ENCODE measurements around the gene ANAPC1. TPM values are rescaled to one million over a fixed set of nuclear protein-coding genes. Genes with fewer than 3 reads are reported as not detected.
A peak's percentile ranks its signal among the peaks of the same experiment; 100 is the strongest.

ANAPC1 gene
- total and polyA plus RNA-seq, 10 of the 15 experiments (the other 5 are each of a cell fraction or from before 2014, with no cell fraction given) = 10.0 to 108 (median 53.6) TPM

- no peak for TF ChIP-seq PRDM15 (CRISPR knock-in tag; IDR thresholded peaks at IDR 0.05)
- no peak for TF ChIP-seq BCL11A (IDR thresholded peaks at IDR 0.05; ENCODE audit: low read depth, low read length)
- TF ChIP-seq SMAD5 (IDR thresholded peaks at IDR 0.05; ENCODE audit: low read depth) = no peak
- no peak for TF ChIP-seq SREBF1 (IDR thresholded peaks at IDR 0.05; ENCODE audit: low read length)
- TF ChIP-seq EP300 (IDR thresholded peaks at IDR 0.05; ENCODE audit: borderline replicate concordance in 1 of 2, control insufficient read depth in 1 of 2, low read depth in 2 of 2, low read length in 2 of 2) = no peak
- TF ChIP-seq MEF2B (IDR thresholded peaks at IDR 0.05; ENCODE audit: partially characterized antibody, poor library complexity, severe bottlenecking) = no peak
- TF ChIP-seq CHD4 (IDR thresholded peaks at IDR 0.05) = no peak
- no peak for TF ChIP-seq GABPA (IDR thresholded peaks at IDR 0.05; ENCODE audit: low read depth)
- TF ChIP-seq IKZF1 (conservative IDR thresholded peaks at IDR 0.05) = peak; percentile 65
- TF ChIP-seq HDAC2 (IDR thresholded peaks at IDR 0.05) = no peak
- no peak for TF ChIP-seq POLR2A (IDR thresholded peaks at IDR 0.05; ENCODE audit: low read depth, low read length)
- TF ChIP-seq SMARCA5 (IDR thresholded peaks at IDR 0.05) = no peak
- TF ChIP-seq RAD51 (IDR thresholded peaks at IDR 0.05) = no peak
- no peak for TF ChIP-seq JUND (IDR thresholded peaks at IDR 0.05; ENCODE audit: low read depth, low read length)
- TF ChIP-seq TBL1XR1 (IDR thresholded peaks at IDR 0.05; ENCODE audit: low read depth, low read length) = no peak
- TF ChIP-seq CBX5 (IDR thresholded peaks at IDR 0.05; ENCODE audit: low read depth) = no peak
- no peak for TF ChIP-seq CREB1 (IDR thresholded peaks at IDR 0.05; ENCODE audit: low read depth)
- TF ChIP-seq CTCF (IDR thresholded peaks at IDR 0.05 in 2 of 3, conservative IDR thresholded peaks at IDR 0.05 in 1 of 3; ENCODE audit: control insufficient read depth in 2 of 3, extremely low read depth in 1 of 3, insufficient read depth in 1 of 3, low read depth in 3 of 3, low read length in 3 of 3) = no peak
- no peak for TF ChIP-seq POLR2AphosphoS5 (IDR thresholded peaks at IDR 0.05; ENCODE audit: low read length)
- no peak for TF ChIP-seq PKNOX1 (IDR thresholded peaks at IDR 0.05)
- TF ChIP-seq NR2F1 (conservative IDR thresholded peaks at IDR 0.05) = no peak
- TF ChIP-seq ZNF24 (IDR thresholded peaks at IDR 0.05) = no peak
- TF ChIP-seq KAT2A (conservative IDR thresholded peaks at IDR 0.05; ENCODE audit: control insufficient read depth, low read depth, low read length) = no peak
- no peak for TF ChIP-seq RBBP5 (conservative IDR thresholded peaks at IDR 0.05)
- no peak for TF ChIP-seq CBFB (IDR thresholded peaks at IDR 0.05; ENCODE audit: low read depth)
- TF ChIP-seq JUNB (IDR thresholded peaks at IDR 0.05) = peak; percentile 47
- no peak for TF ChIP-seq SRF (IDR thresholded peaks at IDR 0.05; ENCODE audit: low read depth in 2 of 2, low read length in 2 of 2)
- TF ChIP-seq NR2C2 (IDR thresholded peaks at IDR 0.05; ENCODE audit: borderline replicate concordance, control insufficient read depth, insufficient read length, low read depth) = no peak
- no peak for TF ChIP-seq MYC (IDR thresholded peaks at IDR 0.05; ENCODE audit: insufficient read depth, insufficient read length, insufficient replicate concordance, low read length, severe bottlenecking)
- TF ChIP-seq CREM (IDR thresholded peaks at IDR 0.05; ENCODE audit: low read depth) = 0 out of 2 replicates have a peak, but pooled peaks have one; percentile 7
These were observed 46.9 kb upstream of the ANAPC1 start (continued) for GRCh38 chr2:111930875-111931274.

Measured in GM12878 (cell line).